BLaER1 (cell line): Measurements from ENCODE around the gene APIP.

ENCODE experiments used
- H3K27ac ChIP-seq: shearing (Covaris generic); formaldehyde crosslinking; 2 replicates; pipeline ENCODE4 v1.8.1; 2022
- H3K27me3 ChIP-seq: shearing (Covaris generic); formaldehyde crosslinking; 2 replicates; pipeline ENCODE4 v1.8.1; 2022
- H3K36me3 ChIP-seq: shearing (Covaris generic); formaldehyde crosslinking; 2 replicates; pipeline ENCODE4 v1.8.1; 2022
- H3K4me1 ChIP-seq: shearing (Covaris generic); formaldehyde crosslinking; 2 replicates; pipeline ENCODE4 v1.8.1; 2022
- H3K4me2 ChIP-seq: shearing (Covaris generic); formaldehyde crosslinking; 2 replicates; pipeline ENCODE4 v1.8.1; 2022
- H3K4me3 ChIP-seq: shearing (Covaris generic); formaldehyde crosslinking; 2 replicates; pipeline ENCODE4 v1.8.1; 2022
- H3K9ac ChIP-seq: shearing (Covaris generic); formaldehyde crosslinking; 2 replicates; pipeline ENCODE4 v1.8.1; 2022
- H3K9me3 ChIP-seq: shearing (Covaris generic); formaldehyde crosslinking; 2 replicates; pipeline ENCODE4 v1.8.1; 2022
- H4K20me1 ChIP-seq: shearing (Covaris generic); formaldehyde crosslinking; 2 replicates; pipeline ENCODE4 v1.8.1; 2022
- Cebpa-rat ChIP-seq: shearing (Covaris generic); IDR thresholded peaks from 2 replicates; pipeline ENCODE4 v1.8.1; 2022

The APIP gene

DNA sequence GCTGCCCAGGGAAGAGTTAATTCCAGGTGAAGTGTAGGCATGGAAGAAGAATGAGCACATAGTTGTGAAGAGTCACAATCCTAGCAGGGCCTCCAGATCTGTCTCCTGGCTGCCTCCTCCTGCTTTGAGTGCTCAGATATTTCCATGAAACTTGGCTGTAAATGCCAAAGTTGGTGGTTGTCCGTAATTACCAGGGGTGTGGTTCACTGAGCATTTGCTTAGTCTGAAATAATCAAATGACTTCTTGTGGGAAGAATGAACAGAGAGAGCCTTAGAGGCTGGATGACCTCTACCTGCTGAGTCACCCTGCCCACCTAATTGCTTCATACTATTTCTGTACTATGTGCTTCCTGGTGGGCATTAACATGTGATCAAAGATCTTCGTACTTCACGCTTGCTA is 50.9 kb downstream of the APIP start:
- Histone ChIP-seq H3K36me3 (no peaks in the 10 kb centered on the region), H3K4me1 (no peaks in the 10 kb centered on the region), H3K27ac (no peak overlapping the region), H4K20me1 (no peaks in the 10 kb centered on the region), H3K9me3 (no peaks in the 10 kb centered on the region), H3K4me3 (no peak overlapping the region), H3K9ac (no peak overlapping the region), H3K27me3 (no peaks in the 10 kb centered on the region), H3K4me2 (no peak overlapping the region)
- no peak for TF ChIP-seq Cebpa-rat

DNA sequence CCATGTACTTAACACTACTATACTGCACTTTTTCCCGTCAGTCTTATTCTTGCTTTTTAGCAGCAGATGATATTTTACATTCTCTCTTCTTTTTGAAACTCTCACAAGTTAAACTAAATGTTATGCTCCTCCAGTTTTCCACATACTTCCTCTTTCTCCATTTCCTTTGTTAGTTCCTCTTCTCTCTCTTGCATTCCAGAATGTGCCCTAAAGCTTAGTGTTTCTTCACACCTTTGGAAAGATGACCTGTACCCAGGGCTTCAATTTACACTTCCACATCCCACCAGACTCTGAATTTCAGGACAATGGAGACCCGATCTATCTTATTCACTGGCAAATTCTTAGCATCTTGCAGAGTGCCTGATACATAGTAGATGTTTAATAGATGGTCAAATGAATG is 51.8 kb downstream of the APIP start:
- Histone ChIP-seq H3K27me3 (no peaks in the 10 kb centered on the region), H4K20me1 (no peaks in the 10 kb centered on the region), H3K4me2 (no peak overlapping the region), H3K27ac (no peak overlapping the region), H3K4me3 (no peak overlapping the region), H3K4me1 (no peaks in the 10 kb centered on the region), H3K9ac (no peak overlapping the region), H3K9me3 (no peaks in the 10 kb centered on the region), H3K36me3 (no peaks in the 10 kb centered on the region)
- no peak for TF ChIP-seq Cebpa-rat

DNA sequence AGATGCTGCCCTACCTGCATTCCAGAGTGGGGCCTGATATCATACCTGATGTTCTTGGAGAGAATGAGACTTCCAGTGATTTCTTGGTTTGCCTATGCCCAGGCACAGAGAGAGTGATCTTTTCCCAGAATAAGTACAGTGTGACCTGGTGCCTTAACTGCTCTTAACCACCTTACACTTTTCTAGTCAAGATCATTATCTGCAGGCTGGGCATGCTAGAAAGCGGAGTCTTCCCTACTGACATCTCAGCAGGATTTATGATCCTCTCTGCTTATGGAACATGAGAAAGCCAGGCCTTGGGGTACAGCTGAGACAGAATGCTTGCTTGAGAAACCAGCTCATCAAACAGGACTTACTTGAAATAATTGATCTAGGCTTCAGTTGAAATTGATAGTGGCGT is 53.1 kb downstream of the APIP start:
- TF ChIP-seq Cebpa-rat: no peak
- no peaks in the 10 kb centered on the region for H3K9me3 ChIP-seq
- no peaks in the 10 kb centered on the region for H3K27me3 ChIP-seq

DNA sequence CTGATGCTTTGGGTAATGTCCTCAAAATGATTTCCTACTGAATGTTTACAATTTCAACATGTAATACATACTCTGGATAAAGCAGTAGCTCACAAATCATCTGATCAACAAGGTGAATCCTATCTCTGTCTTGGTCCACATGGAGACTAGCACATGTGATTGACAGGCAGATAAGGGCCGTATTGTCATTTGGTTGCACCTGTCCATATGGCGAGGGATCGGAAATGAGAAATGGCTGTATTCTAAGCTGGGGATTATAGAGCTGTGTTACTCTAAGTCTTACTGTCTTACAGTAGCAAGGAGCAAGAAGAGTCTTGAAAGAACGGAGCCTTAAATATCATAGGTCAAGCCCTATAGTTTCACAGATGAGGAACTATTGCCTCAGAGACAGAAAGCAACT is 55.7 kb downstream of the APIP start:
- TF ChIP-seq Cebpa-rat: no peak
- Histone ChIP-seq H3K4me2 (no peak overlapping the region), H3K9ac (no peak overlapping the region), H3K4me3 (no peak overlapping the region), H3K27ac (no peak overlapping the region), H3K27me3 (no peaks in the 10 kb centered on the region), H4K20me1 (no peaks in the 10 kb centered on the region), H3K4me1 (no peaks in the 10 kb centered on the region), H3K36me3 (no peaks in the 10 kb centered on the region), H3K9me3 (no peaks in the 10 kb centered on the region)

More for the DNA sequence above, 53.1 kb downstream of the APIP start:
- Histone ChIP-seq H3K4me1 (no peaks in the 10 kb centered on the region), H3K36me3 (no peaks in the 10 kb centered on the region), H3K9ac (no peak overlapping the region), H3K27ac (no peak overlapping the region), H4K20me1 (no peaks in the 10 kb centered on the region), H3K4me3 (no peak overlapping the region), H3K4me2 (no peak overlapping the region)

DNA sequence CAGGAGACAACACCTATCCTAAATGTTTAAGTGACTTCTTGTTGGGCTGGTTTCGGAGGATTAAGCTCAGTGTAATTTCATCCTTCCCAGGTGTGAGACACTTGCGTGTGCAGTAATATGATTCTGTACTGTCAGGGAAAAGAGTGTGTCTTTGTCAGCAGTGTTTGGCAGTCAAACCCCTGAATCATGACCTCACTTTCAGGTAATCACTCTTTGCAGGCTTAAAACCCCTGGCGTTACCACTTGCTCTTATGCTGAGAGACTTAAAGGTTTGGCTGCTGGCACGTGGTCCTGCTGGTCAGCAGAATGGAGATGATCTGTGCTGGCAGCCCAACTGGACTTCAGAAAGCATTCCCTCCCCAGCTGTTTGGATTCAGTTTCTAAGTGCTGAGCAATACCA is 56.1 kb downstream of the APIP start:
- no peak overlapping the region for H3K4me2 ChIP-seq

DNA sequence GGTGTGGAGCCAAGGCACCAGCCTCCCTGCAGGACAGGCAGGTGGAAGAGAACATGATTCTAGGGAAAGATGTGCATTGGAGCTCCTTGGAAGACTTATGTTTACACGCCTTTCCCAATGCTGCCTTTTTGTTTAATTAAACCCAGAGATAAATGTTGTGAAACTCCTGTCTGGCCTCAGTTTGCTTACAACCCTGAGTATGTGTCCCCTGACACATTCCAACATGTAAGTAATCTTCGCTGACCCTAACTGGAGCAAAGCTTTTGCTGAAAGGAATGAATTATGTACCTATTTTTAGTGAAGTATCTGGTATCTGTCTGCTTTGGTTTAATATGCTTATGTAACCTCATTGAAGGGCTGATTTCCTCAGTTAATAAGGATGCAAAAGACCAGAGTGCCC is 56.7 kb downstream of the APIP start:
- Histone ChIP-seq H3K9me3 (no peaks in the 10 kb centered on the region), H3K36me3 (no peaks in the 10 kb centered on the region), H3K27me3 (no peaks in the 10 kb centered on the region), H3K27ac (no peak overlapping the region), H3K4me1 (no peaks in the 10 kb centered on the region), H4K20me1 (no peaks in the 10 kb centered on the region), H3K4me2 (no peak overlapping the region), H3K4me3 (no peak overlapping the region), H3K9ac (no peak overlapping the region)
- no peak for TF ChIP-seq Cebpa-rat

More for the DNA sequence above, 56.1 kb downstream of the APIP start:
- Histone ChIP-seq H3K27me3 (no peaks in the 10 kb centered on the region), H3K4me1 (no peaks in the 10 kb centered on the region), H3K4me3 (no peak overlapping the region), H3K36me3 (no peaks in the 10 kb centered on the region), H3K9ac (no peak overlapping the region), H3K27ac (no peak overlapping the region), H4K20me1 (no peaks in the 10 kb centered on the region), H3K9me3 (no peaks in the 10 kb centered on the region)
- no peak for TF ChIP-seq Cebpa-rat

DNA sequence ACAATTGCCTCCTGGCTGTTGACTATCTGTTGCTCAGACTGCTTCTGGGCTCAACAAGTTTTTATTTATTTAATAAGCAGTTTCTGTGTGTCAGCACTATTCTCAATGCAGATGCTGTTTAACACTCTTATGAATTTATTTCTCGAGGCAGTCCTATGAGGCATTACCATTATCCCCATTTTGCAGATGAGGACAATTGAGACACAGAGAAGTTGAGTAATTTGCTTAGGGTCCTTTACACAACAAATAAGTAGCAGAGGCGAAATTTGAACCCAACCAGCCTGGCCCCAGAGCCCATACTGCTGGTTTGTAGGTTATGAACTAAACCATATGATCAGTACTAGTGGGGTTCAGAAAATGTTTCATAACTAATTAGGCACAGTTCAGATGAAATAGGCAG is 58.7 kb downstream of the APIP start:
- no peaks in the 10 kb centered on the region for H3K4me1 ChIP-seq
- no peak overlapping the region for H3K4me3 ChIP-seq
- no peaks in the 10 kb centered on the region for H4K20me1 ChIP-seq
- H3K27me3 ChIP-seq: no peaks in the 10 kb centered on the region
- no peak overlapping the region for H3K27ac ChIP-seq
- TF ChIP-seq Cebpa-rat: no peak
- H3K9me3 ChIP-seq: no peaks in the 10 kb centered on the region
- H3K9ac ChIP-seq: no peak overlapping the region
- no peaks in the 10 kb centered on the region for H3K36me3 ChIP-seq
- no peak overlapping the region for H3K4me2 ChIP-seq

DNA sequence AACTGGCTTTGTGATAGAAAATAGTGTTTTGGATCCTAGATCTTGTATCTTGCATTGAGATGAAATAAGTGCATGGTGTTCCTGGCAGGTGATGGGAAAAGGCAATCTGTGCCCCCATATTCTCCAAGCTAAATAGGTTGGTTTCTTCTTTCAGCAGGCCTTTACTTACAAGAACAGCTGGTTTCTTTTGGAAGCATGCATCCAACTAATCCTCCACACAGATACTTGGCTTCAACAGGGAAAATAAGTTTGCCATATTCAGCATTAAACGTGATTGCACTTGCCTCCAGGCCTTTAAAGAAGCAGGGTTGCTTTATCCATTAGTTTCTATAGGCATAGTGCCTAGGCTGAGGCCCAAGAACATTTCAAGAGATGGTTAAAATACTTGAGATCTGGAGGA is 59.9 kb downstream of the APIP start:
- Histone ChIP-seq H3K9me3 (peaks cover 4% of the 10 kb centered on the region; the same call in 1 of the 2 replicates), H3K36me3 (no peaks in the 10 kb centered on the region), H3K4me3 (no peak overlapping the region), H3K27me3 (no peaks in the 10 kb centered on the region), H3K4me1 (no peaks in the 10 kb centered on the region), H3K4me2 (no peak overlapping the region), H4K20me1 (no peaks in the 10 kb centered on the region), H3K9ac (no peak overlapping the region), H3K27ac (no peak overlapping the region)
- no peak for TF ChIP-seq Cebpa-rat

DNA sequence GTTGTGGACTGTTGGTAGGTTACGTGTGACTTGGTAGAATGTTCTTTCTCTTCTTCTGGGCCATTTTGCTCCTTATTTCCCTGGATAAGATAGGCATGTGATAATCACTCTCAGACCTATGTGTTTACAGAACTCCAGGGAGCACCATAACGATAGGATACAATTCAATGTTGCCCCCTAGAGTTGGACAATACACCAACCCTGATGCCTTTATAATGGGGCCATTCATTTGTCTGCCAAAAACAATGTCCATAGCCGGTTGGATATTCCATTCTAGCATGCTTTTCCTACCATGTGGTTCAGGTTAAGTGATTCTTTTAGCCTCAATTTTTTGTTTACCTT is 60.5 kb downstream of the APIP start:
- H3K27ac ChIP-seq: no peak overlapping the region
- H3K36me3 ChIP-seq: no peaks in the 10 kb centered on the region
- H3K27me3 ChIP-seq: no peaks in the 10 kb centered on the region
- H3K4me1 ChIP-seq: no peaks in the 10 kb centered on the region
- H4K20me1 ChIP-seq: no peaks in the 10 kb centered on the region
- H3K9ac ChIP-seq: no peak overlapping the region
- no peak overlapping the region for H3K4me2 ChIP-seq
- TF ChIP-seq Cebpa-rat: no peak
- peaks cover 4% of the 10 kb centered on the region; the same call in 1 of the 2 replicates for H3K9me3 ChIP-seq
- no peak overlapping the region for H3K4me3 ChIP-seq

DNA sequence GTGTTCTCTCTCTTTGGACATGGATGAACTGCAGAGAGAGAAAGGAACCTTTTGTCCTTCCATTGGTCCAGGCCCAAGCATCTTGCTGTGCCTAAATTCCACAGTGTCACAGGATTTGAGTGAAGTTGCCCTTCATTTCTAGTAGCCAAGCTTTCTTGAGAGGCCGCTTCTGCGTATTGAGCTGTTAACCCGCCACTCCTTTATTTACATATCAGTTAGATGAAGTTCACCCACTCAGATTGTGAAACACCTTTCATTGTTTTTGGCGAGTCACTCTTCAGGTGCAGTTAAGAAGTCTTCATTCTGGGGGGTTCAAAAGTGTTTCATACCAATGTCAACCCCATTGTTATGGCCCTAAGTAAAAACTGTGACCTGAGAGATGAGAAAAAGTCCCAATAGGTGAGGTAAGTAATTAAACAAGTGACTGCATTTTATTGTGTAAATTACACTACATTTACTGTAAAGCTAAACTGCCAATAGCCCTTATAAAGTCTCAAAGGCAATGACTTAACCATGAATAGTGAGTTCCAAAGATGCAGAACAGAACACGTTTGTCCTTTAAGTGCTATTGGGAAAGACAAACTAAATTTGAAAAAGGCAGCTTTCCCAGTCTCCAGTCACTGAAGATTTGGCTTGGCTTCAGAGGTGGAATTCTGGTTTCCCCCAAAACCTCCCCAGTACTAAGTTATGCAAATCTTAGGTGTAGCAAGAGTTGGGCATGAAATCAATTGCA is 61.0 kb downstream of the APIP start:
- no peak for TF ChIP-seq Cebpa-rat
- H3K36me3 ChIP-seq: no peaks in the 10 kb centered on the region
- no peaks in the 10 kb centered on the region for H3K27me3 ChIP-seq
- no peaks in the 10 kb centered on the region for H4K20me1 ChIP-seq
- no peak overlapping the region for H3K4me2 ChIP-seq
- no peak overlapping the region for H3K27ac ChIP-seq
- H3K9ac ChIP-seq: no peak overlapping the region
- H3K9me3 ChIP-seq: peaks cover 4% of the 10 kb centered on the region; the same call in 1 of the 2 replicates
- H3K4me3 ChIP-seq: no peak overlapping the region
- no peaks in the 10 kb centered on the region for H3K4me1 ChIP-seq

DNA sequence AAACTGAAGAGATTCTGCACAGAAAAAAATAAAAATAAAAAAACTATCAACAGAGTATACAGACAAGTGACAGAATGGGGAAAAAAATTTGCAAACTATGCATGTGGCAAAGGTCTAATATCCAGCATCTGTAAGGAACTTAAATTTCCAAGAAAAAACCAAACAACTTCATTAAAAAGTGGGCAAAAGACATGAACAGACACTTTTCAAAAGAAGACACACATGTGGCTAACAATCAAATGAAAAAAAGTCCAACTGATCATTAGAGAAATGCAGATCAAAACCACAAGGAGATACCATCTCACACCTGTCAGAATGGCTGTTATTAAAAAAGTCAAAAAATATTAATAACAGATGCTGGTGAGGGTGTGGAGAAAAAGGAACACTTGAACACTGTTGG is 64.3 kb downstream of the APIP start:
- Histone ChIP-seq H3K4me1 (no peaks in the 10 kb centered on the region), H3K4me3 (no peak overlapping the region), H3K27me3 (no peaks in the 10 kb centered on the region), H3K27ac (no peak overlapping the region), H3K4me2 (no peak overlapping the region), H4K20me1 (no peaks in the 10 kb centered on the region), H3K9me3 (peaks cover 4% of the 10 kb centered on the region; the same call in 1 of the 2 replicates), H3K9ac (no peak overlapping the region), H3K36me3 (no peaks in the 10 kb centered on the region)
- TF ChIP-seq Cebpa-rat: no peak
